ENCODE data around the gene IFI16.

DNA sequence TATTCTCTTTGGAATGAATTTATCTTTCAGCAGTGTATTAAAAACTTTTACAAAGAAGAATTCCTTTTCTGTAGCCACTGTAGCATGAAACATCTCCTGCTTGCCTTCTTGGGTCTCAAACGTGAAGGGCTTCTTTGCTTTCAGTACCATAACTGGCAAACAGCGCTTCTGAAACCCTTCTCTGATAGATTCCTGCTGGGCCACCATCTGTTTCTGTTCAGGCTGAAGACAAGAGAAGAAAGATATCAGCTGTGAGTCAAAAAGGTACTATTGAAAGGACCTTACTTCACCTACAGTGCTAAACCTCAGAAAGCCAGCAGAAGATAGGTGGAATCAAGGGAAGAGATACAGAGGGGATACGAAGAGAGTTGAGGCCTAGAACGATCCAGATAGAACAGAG, 56.4 kb downstream of the IFI16 start:
- TF ChIP-seq, protein P1, sequence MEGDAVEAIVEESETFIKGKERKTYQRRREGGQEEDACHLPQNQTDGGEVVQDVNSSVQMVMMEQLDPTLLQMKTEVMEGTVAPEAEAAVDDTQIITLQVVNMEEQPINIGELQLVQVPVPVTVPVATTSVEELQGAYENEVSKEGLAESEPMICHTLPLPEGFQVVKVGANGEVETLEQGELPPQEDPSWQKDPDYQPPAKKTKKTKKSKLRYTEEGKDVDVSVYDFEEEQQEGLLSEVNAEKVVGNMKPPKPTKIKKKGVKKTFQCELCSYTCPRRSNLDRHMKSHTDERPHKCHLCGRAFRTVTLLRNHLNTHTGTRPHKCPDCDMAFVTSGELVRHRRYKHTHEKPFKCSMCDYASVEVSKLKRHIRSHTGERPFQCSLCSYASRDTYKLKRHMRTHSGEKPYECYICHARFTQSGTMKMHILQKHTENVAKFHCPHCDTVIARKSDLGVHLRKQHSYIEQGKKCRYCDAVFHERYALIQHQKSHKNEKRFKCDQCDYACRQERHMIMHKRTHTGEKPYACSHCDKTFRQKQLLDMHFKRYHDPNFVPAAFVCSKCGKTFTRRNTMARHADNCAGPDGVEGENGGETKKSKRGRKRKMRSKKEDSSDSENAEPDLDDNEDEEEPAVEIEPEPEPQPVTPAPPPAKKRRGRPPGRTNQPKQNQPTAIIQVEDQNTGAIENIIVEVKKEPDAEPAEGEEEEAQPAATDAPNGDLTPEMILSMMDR (IDR thresholded peaks at IDR 0.05): no peak
- TF ChIP-seq POLR2A (IDR thresholded peaks at IDR 0.05): no peak

Measured in testis (tissue), 2 donors.